IMR-90 (cell line): Measurements from ENCODE around the gene OR11G2. TPM values are rescaled to one million over a fixed set of nuclear protein-coding genes. Genes with fewer than 3 reads are reported as not detected.

ENCODE experiments used
- ATAC-seq: fragments of 200-7000 bp; cut with Tn5 transposase; 2 replicates; pipeline ENCODE4 v1.9.1; 2020; ENCODE audit warnings: low read depth, mild to moderate bottlenecking, moderate library complexity
- BruUV-seq: library from RNA; stranded (reverse); fragments of 400-500 nt; replicated peaks from 2 replicates; lab custom pipeline; 2021; lab: Mats Ljungman, UMichigan
- CTCF ChIA-PET: fragments of 300-600 bp; formaldehyde crosslinking; extraction: SDS; loops from one replicate; lab custom pipeline; 2021; ENCODE audit warnings: antibody characterized with exemption; lab: Yijun Ruan, JAX
- POLR2A ChIA-PET: fragments of 300-600 bp; sonication (Branson Sonifier 250); formaldehyde crosslinking; loops from one replicate; lab custom pipeline; 2022; ENCODE audit warnings: antibody characterized with exemption; ENCODE audit not compliant: unreplicated experiment; lab: Charles Lee
- DNase-seq: peaks from one replicate; pipeline ENCODE4 v3.0.0; 2013
- H2AFZ ChIP-seq: replicated peaks from 2 replicates; pipeline ENCODE3; 2013; ENCODE audit warnings: low read length, mild to moderate bottlenecking; ENCODE audit not compliant: poor library complexity
- H2AK5ac ChIP-seq: 2 replicates; pipeline ENCODE4 v1.6.1; 2013; ENCODE audit warnings: low read depth, low read length, inconsistent platforms
- H2AK9ac ChIP-seq: replicated peaks from 2 replicates; pipeline ENCODE3; 2013; ENCODE audit warnings: mild to moderate bottlenecking, low read depth, low read length, moderate library complexity; ENCODE audit not compliant: poor library complexity
- H2BK120ac ChIP-seq: 2 replicates; pipeline ENCODE4 v1.6.1; 2013; ENCODE audit warnings: low read depth, low read length, inconsistent platforms
- H2BK15ac ChIP-seq: 3 replicates; pipeline ENCODE4 v1.6.1; 2013; ENCODE audit warnings: low read depth, low read length, inconsistent platforms
- H2BK20ac ChIP-seq: 2 replicates; pipeline ENCODE4 v1.6.1; 2013; ENCODE audit warnings: low read depth, mild to moderate bottlenecking, inconsistent platforms, low read length, moderate library complexity
- H2BK5ac ChIP-seq: 2 replicates; pipeline ENCODE4 v1.6.1; 2013; ENCODE audit warnings: mild to moderate bottlenecking, low read depth, low read length, inconsistent platforms; ENCODE audit not compliant: poor library complexity, severe bottlenecking
- H3K14ac ChIP-seq: replicated peaks from 2 replicates; pipeline ENCODE4 v1.6.1; 2013; ENCODE audit warnings: low read depth, low read length, inconsistent platforms
- H3K18ac ChIP-seq: 2 replicates; pipeline ENCODE4 v1.6.1; 2013; ENCODE audit warnings: low read depth, low read length, control low read depth
- H3K23ac ChIP-seq: 2 replicates; pipeline ENCODE4 v1.6.1; 2013; ENCODE audit warnings: low read depth, low read length, inconsistent platforms
- H3K27ac ChIP-seq: 2 replicates; pipeline ENCODE4 v1.5.1; 2013; ENCODE audit warnings: mild to moderate bottlenecking, control low read depth, low read length; ENCODE audit not compliant: insufficient read depth
- H3K27me3 ChIP-seq: 2 replicates; pipeline ENCODE4 v1.6.1; 2013; ENCODE audit warnings: low read length; ENCODE audit not compliant: control insufficient read depth, insufficient read depth
- H3K36me3 ChIP-seq: 2 replicates; pipeline ENCODE4 v1.6.1; 2013; ENCODE audit warnings: low read length, mixed read lengths; ENCODE audit not compliant: control insufficient read depth, insufficient read depth
- H3K4ac ChIP-seq: 2 replicates; pipeline ENCODE4 v1.6.1; 2013; ENCODE audit warnings: low read depth, low read length, inconsistent platforms
- H3K4me1 ChIP-seq: 2 replicates; pipeline ENCODE4 v1.6.1; 2013; ENCODE audit warnings: low read length, mixed read lengths; ENCODE audit not compliant: control insufficient read depth, insufficient read depth
- H3K4me2 ChIP-seq: 2 replicates; pipeline ENCODE4 v1.6.1; 2013; ENCODE audit warnings: low read depth, mild to moderate bottlenecking, control low read depth, low read length, moderate library complexity
- H3K4me3 ChIP-seq: 2 replicates; pipeline ENCODE4 v1.5.1; 2013; ENCODE audit warnings: low read depth, mild to moderate bottlenecking, control low read depth, low read length, moderate library complexity; ENCODE audit not compliant: insufficient read depth
- H3K56ac ChIP-seq: 2 replicates; pipeline ENCODE4 v1.6.1; 2013; ENCODE audit warnings: low read length, inconsistent platforms; ENCODE audit not compliant: insufficient read depth; ENCODE audit errors: extremely low read depth
- H3K79me1 ChIP-seq, 2 experiments: 2 replicates each; pipeline ENCODE4 v1.6.1; 2013; ENCODE audit warnings: low read length in 2 of 2, inconsistent platforms in 1 of 2, low read depth in 1 of 2
- H3K9ac ChIP-seq: 2 replicates; pipeline ENCODE4 v1.6.1; 2013; ENCODE audit warnings: low read depth, low read length, control low read depth
- H3K9me1 ChIP-seq: 2 replicates; pipeline ENCODE4 v1.6.1; 2013; ENCODE audit warnings: low read length, inconsistent platforms; ENCODE audit not compliant: insufficient read depth
- H3K9me3 ChIP-seq: 2 replicates; pipeline ENCODE4 v1.6.1; 2013; ENCODE audit warnings: low read length; ENCODE audit not compliant: control insufficient read depth, insufficient read depth
- H4K20me1 ChIP-seq: 2 replicates; pipeline ENCODE4 v1.6.1; 2013; ENCODE audit warnings: low read length, inconsistent platforms; ENCODE audit not compliant: insufficient read depth
- H4K5ac ChIP-seq: 2 replicates; pipeline ENCODE4 v1.6.1; 2013; ENCODE audit warnings: mild to moderate bottlenecking, low read depth, low read length, control low read depth
- H4K8ac ChIP-seq, 2 experiments: 2 replicates each; pipeline ENCODE4 v1.6.1; 2013; ENCODE audit warnings: low read depth in 2 of 2, low read length in 2 of 2, control low read depth in 1 of 2, inconsistent platforms in 1 of 2
- H4K91ac ChIP-seq: 2 replicates; pipeline ENCODE4 v1.6.1; 2013; ENCODE audit warnings: low read depth, low read length, inconsistent platforms; ENCODE audit not compliant: insufficient read depth
- BHLHE40 ChIP-seq: fragments of 150-350 bp; IDR thresholded peaks from 2 replicates; pipeline ENCODE4 v1.6.1; 2016; ENCODE audit warnings: mild to moderate bottlenecking, low read depth, low read length
- CEBPB ChIP-seq: IDR thresholded peaks from 2 replicates; pipeline ENCODE4 v1.6.1; 2012; ENCODE audit warnings: low read depth, low read length, improper control_type of control experiment
- CHD1 ChIP-seq: IDR thresholded peaks from 2 replicates; pipeline ENCODE4 v1.6.1; 2012; ENCODE audit warnings: low read depth, low read length, improper control_type of control experiment
- MAFK ChIP-seq: IDR thresholded peaks from 2 replicates; pipeline ENCODE4 v1.6.1; 2012; ENCODE audit warnings: low read depth, low read length, improper control_type of control experiment
- MAZ ChIP-seq: IDR thresholded peaks from 2 replicates; pipeline ENCODE4 v1.6.1; 2012; ENCODE audit warnings: low read depth, mild to moderate bottlenecking, low read length, improper control_type of control experiment, moderate library complexity, borderline replicate concordance
- MXI1 ChIP-seq: IDR thresholded peaks from 2 replicates; pipeline ENCODE4 v1.6.1; 2012; ENCODE audit warnings: low read depth, mild to moderate bottlenecking, low read length, moderate library complexity, borderline replicate concordance
- NFE2L2 ChIP-seq: fragments of 150-350 bp; IDR thresholded peaks from 2 replicates; pipeline ENCODE4 v1.6.1; 2016; ENCODE audit warnings: low read depth, mild to moderate bottlenecking, low read length
- POLR2A ChIP-seq: IDR thresholded peaks from 2 replicates; pipeline ENCODE4 v1.6.1; 2012; ENCODE audit warnings: mild to moderate bottlenecking, low read depth, low read length
- RCOR1 ChIP-seq: IDR thresholded peaks from 2 replicates; pipeline ENCODE4 v1.6.1; 2012; ENCODE audit warnings: mild to moderate bottlenecking, low read length, improper control_type of control experiment; ENCODE audit not compliant: insufficient replicate concordance
- RFX5 ChIP-seq: IDR thresholded peaks from 2 replicates; pipeline ENCODE4 v1.8.0; 2012; ENCODE audit warnings: low read depth, mild to moderate bottlenecking, low read length, moderate library complexity
- dilution Hi-C: fragments of 300-500 bp; cut with HindIII; formaldehyde crosslinking; loops from one replicate; pipeline ENCODE4 v1.14.3; 2018; ENCODE audit warnings: low sequenced_read_pairs; ENCODE audit not compliant: unreplicated experiment
- in situ Hi-C: fragments of 300-500 bp; cut with MboI; formaldehyde crosslinking; loops from 3 replicates; pipeline ENCODE4 v1.14.3; 2019; ENCODE audit warnings: low sequenced_read_pairs, inconsistent platforms, mixed read lengths
- intact Hi-C: fragments of 100-400 bp; cut with micrococcal nuclease; formaldehyde crosslinking; loops from 2 replicates; pipeline ENCODE4 v1.10.0; 2022
- polyA plus RNA-seq, 3 experiments: library from polyadenylated mRNA; depleted of rRNA; stranded (reverse); fragments of >200 nt; gene quantifications; 2 replicates each; pipeline ENCODE4 v1.2.3, GENCODE V29; 2012; ENCODE audit warnings: low replicate concordance in 1 of 3
- total RNA-seq: library from RNA; depleted of rRNA; stranded (reverse); fragments of >200 nt; gene quantifications from 2 replicates; pipeline ENCODE4 v1.2.3, GENCODE V29; 2012
- TF ChIP-seq, protein P1 (sequence below): conservative IDR thresholded peaks from 2 replicates; pipeline ENCODE4 v1.5.1; 2012; ENCODE audit warnings: mild to moderate bottlenecking, low read depth, low read length, improper control_type of control experiment
- TF ChIP-seq, protein P2 (sequence below): fragments of 150-350 bp; IDR thresholded peaks from 2 replicates; pipeline ENCODE4 v1.6.1; 2017; ENCODE audit warnings: mild to moderate bottlenecking, antibody characterized with exemption, low read length, low read depth
- TF ChIP-seq, protein P3 (sequence below): fragments of 150-350 bp; IDR thresholded peaks from 2 replicates; pipeline ENCODE4 v1.6.1; 2016; ENCODE audit warnings: low read depth, mild to moderate bottlenecking, low read length, moderate library complexity, borderline replicate concordance

Gene OR11G2
- total and polyA plus RNA-seq, 2 of the 4 experiments (the other 2 are of a cell fraction): not detected

DNA sequence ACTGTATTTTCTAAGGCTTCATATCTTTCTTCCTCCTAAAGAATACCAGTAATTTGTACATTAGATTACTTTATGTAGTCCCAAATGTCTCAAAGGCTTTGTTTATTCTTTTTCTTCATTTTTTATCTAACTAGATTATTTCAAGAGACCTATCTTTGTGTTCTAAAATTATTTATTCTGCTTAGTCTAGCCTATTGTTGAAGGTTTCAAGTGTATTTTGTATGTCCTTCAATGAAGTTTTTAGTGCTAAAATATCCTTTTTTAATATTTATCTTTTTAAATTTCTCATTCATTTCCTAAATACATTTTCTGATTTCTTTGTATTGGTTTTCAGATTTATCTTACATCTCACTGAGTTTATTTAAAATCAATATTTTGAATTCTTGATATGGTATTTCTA, 26.2 kb upstream of the OR11G2 start:
- BruUV-seq: no TSS peak
- TF ChIP-seq RFX5 (no peak), MAFK (no peak), BHLHE40 (no peak), MAZ (no peak), NFE2L2 (no peak), CEBPB (no peak), RCOR1 (no peak), POLR2A (no peak), MXI1 (no peak), CHD1 (no peak)
- TF ChIP-seq, protein P1, sequence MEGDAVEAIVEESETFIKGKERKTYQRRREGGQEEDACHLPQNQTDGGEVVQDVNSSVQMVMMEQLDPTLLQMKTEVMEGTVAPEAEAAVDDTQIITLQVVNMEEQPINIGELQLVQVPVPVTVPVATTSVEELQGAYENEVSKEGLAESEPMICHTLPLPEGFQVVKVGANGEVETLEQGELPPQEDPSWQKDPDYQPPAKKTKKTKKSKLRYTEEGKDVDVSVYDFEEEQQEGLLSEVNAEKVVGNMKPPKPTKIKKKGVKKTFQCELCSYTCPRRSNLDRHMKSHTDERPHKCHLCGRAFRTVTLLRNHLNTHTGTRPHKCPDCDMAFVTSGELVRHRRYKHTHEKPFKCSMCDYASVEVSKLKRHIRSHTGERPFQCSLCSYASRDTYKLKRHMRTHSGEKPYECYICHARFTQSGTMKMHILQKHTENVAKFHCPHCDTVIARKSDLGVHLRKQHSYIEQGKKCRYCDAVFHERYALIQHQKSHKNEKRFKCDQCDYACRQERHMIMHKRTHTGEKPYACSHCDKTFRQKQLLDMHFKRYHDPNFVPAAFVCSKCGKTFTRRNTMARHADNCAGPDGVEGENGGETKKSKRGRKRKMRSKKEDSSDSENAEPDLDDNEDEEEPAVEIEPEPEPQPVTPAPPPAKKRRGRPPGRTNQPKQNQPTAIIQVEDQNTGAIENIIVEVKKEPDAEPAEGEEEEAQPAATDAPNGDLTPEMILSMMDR: no peak
- TF ChIP-seq, protein P2, sequence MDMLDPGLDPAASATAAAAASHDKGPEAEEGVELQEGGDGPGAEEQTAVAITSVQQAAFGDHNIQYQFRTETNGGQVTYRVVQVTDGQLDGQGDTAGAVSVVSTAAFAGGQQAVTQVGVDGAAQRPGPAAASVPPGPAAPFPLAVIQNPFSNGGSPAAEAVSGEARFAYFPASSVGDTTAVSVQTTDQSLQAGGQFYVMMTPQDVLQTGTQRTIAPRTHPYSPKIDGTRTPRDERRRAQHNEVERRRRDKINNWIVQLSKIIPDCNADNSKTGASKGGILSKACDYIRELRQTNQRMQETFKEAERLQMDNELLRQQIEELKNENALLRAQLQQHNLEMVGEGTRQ: no peak
- TF ChIP-seq, protein P3, sequence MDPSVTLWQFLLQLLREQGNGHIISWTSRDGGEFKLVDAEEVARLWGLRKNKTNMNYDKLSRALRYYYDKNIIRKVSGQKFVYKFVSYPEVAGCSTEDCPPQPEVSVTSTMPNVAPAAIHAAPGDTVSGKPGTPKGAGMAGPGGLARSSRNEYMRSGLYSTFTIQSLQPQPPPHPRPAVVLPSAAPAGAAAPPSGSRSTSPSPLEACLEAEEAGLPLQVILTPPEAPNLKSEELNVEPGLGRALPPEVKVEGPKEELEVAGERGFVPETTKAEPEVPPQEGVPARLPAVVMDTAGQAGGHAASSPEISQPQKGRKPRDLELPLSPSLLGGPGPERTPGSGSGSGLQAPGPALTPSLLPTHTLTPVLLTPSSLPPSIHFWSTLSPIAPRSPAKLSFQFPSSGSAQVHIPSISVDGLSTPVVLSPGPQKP: no peak
- no peak overlapping the region for H2BK20ac ChIP-seq
- no peak overlapping the region for H2AK9ac ChIP-seq
- intact Hi-C loops (no loop called here), dilution Hi-C loops (no loop called here), in situ Hi-C loops (no loop called here)
- H3K18ac ChIP-seq: no peak overlapping the region
- no peak overlapping the region for H3K4ac ChIP-seq
- H3K4me1 ChIP-seq: no peaks in the 10 kb centered on the region
- H4K20me1 ChIP-seq: no peaks in the 10 kb centered on the region
- no peak overlapping the region for H3K9ac ChIP-seq
- H2BK120ac ChIP-seq: no peak overlapping the region
- ChIA-PET POLR2A (no interaction called here), CTCF (no interaction called here)
- no peaks in the 10 kb centered on the region for H3K9me1 ChIP-seq
- no peak overlapping the region for H3K4me3 ChIP-seq
- no peak overlapping the region for H4K91ac ChIP-seq
- H3K27ac ChIP-seq: no peak overlapping the region
- H3K79me1 ChIP-seq: no peaks in the 10 kb centered on the region
- H3K14ac ChIP-seq: no peak overlapping the region
- H4K8ac ChIP-seq: no peak overlapping the region
- H3K9me3 ChIP-seq: peaks cover 8% of the 10 kb centered on the region
- DNase-seq (no peak), ATAC-seq (no peak)
- H2BK5ac ChIP-seq: no peak overlapping the region
- no peak overlapping the region for H2BK15ac ChIP-seq
- H2AFZ ChIP-seq: no peak overlapping the region
- H3K4me2 ChIP-seq: no peak overlapping the region
- no peaks in the 10 kb centered on the region for H3K27me3 ChIP-seq
- no peak overlapping the region for H3K56ac ChIP-seq
- no peak overlapping the region for H4K5ac ChIP-seq
- no peaks in the 10 kb centered on the region for H3K36me3 ChIP-seq
- H3K23ac ChIP-seq: no peak overlapping the region
- H2AK5ac ChIP-seq: no peak overlapping the region
